HepG2 (cell line): ENCODE data around the gene CDV3. TPM values are rescaled to one million over a fixed set of nuclear protein-coding genes. Genes with fewer than 3 reads are reported as not detected.

Source experiments
- CBFB ChIP-seq: sonication (generic); formaldehyde crosslinking; IDR thresholded peaks from 2 replicates; pipeline ENCODE4 v1.4.0; 2020; ENCODE audit warnings: missing genetic modification reagents
- DNMT3B ChIP-seq: conservative IDR thresholded peaks from 2 replicates; pipeline ENCODE4 v1.6.1; 2016; ENCODE audit warnings: missing biosample characterization, control low read depth
- HHEX ChIP-seq: IDR thresholded peaks from 2 replicates; pipeline ENCODE4 v1.6.1; 2016; ENCODE audit warnings: control low read depth
- KDM4B ChIP-seq: sonication (generic); formaldehyde crosslinking; IDR thresholded peaks from 2 replicates; pipeline ENCODE4 v1.4.0; 2020; ENCODE audit warnings: missing genetic modification reagents
- MTERF4 ChIP-seq: sonication (generic); formaldehyde crosslinking; IDR thresholded peaks from 2 replicates; pipeline ENCODE4 v1.8.0; 2023; ENCODE audit warnings: mild to moderate bottlenecking, missing genetic modification reagents
- SMC3 ChIP-seq: IDR thresholded peaks from 2 replicates; pipeline ENCODE4 v1.6.1; 2011; ENCODE audit warnings: low read length, improper control_type of control experiment
- ZFP91 ChIP-seq: sonication (generic); formaldehyde crosslinking; IDR thresholded peaks from 2 replicates; pipeline ENCODE4 v1.9.0; 2022; ENCODE audit warnings: missing genetic modification reagents, mild to moderate bottlenecking, borderline replicate concordance
- ZFYVE20 ChIP-seq: sonication (generic); formaldehyde crosslinking; IDR thresholded peaks from 2 replicates; pipeline ENCODE4 v1.8.0; 2023; ENCODE audit warnings: low read depth, mild to moderate bottlenecking, moderate library complexity, missing genetic modification reagents, borderline replicate concordance
- ZNF224 ChIP-seq: sonication (generic); formaldehyde crosslinking; IDR thresholded peaks from 2 replicates; pipeline ENCODE4 v1.5.0; 2020; ENCODE audit warnings: mild to moderate bottlenecking, missing genetic modification reagents
- ZNF629 ChIP-seq: sonication (generic); formaldehyde crosslinking; conservative IDR thresholded peaks from 2 replicates; pipeline ENCODE4 v1.5.0; 2020; ENCODE audit warnings: missing genetic modification reagents
- ZNF781 ChIP-seq: sonication (generic); formaldehyde crosslinking; IDR thresholded peaks from 2 replicates; pipeline ENCODE4 v1.5.1; 2020; ENCODE audit warnings: borderline replicate concordance, mild to moderate bottlenecking, missing genetic modification reagents; ENCODE audit errors: not compliant biosample characterization
- ZZZ3 ChIP-seq: sonication (generic); formaldehyde crosslinking; IDR thresholded peaks from 2 replicates; pipeline ENCODE4 v1.4.0; 2020; ENCODE audit warnings: missing genetic modification reagents, mild to moderate bottlenecking, borderline replicate concordance
- polyA plus RNA-seq, 8 experiments: library from polyadenylated mRNA; depleted of rRNA in 3 of 8; stranded (reverse) in 7 of 8; unstranded in 1 of 8; fragments of >200 nt; fragmentation: Illumina TruSeq in 4 of 8; extraction: Trizol in 4 of 8; gene quantifications; 2 replicates each; pipeline versions ENCODE4 v1.2.1 to v1.2.3, GENCODE V29; 2011 to 2016; ENCODE audit warnings: low read depth in 4 of 8, missing spikeins in 1 of 8, mixed read lengths in 1 of 8; ENCODE audit not compliant: insufficient read depth in 1 of 8
- total RNA-seq, 5 experiments: library from RNA; depleted of rRNA; stranded (reverse); fragments of >200 nt; fragmentation: Illumina TruSeq; extraction: Trizol; gene quantifications; 2 replicates each; pipeline ENCODE4 v1.2.3, GENCODE V29; 2016; ENCODE audit warnings: low read depth in 1 of 5
- TF ChIP-seq, protein P1 (sequence below): sonication (generic); formaldehyde crosslinking; IDR thresholded peaks from 2 replicates; pipeline ENCODE4 v1.5.1; 2020; ENCODE audit warnings: mild to moderate bottlenecking, missing genetic modification reagents, borderline replicate concordance
- TF ChIP-seq, protein P2 (sequence below): sonication (generic); formaldehyde crosslinking; IDR thresholded peaks from 2 replicates; pipeline ENCODE4 v1.4.0; 2020; ENCODE audit warnings: missing genetic modification reagents
- TF ChIP-seq, protein P3 (sequence below): IDR thresholded peaks from 2 replicates; pipeline ENCODE4 v1.6.1; 2012; ENCODE audit warnings: low read depth, low read length, improper control_type of control experiment
- TF ChIP-seq, protein P4 (sequence below): sonication (generic); formaldehyde crosslinking; IDR thresholded peaks from 2 replicates; pipeline ENCODE4 v1.8.0; 2022; ENCODE audit warnings: missing genetic modification reagents, mild to moderate bottlenecking, borderline replicate concordance

Gene CDV3
- total and polyA plus RNA-seq, 2 of the 13 experiments (the other 11 are each of a cell fraction or from before 2014, with no cell fraction given), result 46.6 to 145 TPM

DNA sequence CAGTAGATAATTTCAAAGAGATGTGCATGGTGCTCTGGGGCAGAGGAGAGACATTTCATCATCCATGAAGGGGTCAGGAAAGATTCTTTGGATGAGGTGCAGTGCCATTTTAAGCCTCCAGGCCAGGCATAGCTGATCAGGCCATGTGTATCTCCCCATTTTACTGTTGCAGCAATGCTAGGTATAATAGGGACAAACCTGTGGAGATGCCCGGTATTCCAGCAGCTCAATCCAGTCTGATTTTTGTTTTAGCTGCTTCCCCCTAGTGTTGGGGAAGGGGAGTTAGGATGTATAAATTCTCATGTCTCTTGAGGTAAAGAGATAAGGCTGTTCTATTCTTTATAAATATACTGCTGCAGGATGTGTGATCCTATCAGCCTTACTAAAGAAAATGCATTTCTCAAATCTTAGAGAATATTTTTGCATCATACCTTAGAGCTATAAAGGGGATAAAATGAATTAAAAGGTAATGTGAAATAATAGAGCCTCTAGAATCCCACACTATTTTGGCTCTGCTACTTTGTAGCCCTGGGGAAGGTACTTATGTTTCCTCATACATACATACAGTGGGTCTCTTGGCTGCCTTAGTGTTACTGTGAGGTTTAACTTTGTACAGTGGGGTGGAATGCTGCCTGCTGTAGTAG lies 5.2 kb downstream of the CDV3 start (continued):
- TF ChIP-seq, protein P1, sequence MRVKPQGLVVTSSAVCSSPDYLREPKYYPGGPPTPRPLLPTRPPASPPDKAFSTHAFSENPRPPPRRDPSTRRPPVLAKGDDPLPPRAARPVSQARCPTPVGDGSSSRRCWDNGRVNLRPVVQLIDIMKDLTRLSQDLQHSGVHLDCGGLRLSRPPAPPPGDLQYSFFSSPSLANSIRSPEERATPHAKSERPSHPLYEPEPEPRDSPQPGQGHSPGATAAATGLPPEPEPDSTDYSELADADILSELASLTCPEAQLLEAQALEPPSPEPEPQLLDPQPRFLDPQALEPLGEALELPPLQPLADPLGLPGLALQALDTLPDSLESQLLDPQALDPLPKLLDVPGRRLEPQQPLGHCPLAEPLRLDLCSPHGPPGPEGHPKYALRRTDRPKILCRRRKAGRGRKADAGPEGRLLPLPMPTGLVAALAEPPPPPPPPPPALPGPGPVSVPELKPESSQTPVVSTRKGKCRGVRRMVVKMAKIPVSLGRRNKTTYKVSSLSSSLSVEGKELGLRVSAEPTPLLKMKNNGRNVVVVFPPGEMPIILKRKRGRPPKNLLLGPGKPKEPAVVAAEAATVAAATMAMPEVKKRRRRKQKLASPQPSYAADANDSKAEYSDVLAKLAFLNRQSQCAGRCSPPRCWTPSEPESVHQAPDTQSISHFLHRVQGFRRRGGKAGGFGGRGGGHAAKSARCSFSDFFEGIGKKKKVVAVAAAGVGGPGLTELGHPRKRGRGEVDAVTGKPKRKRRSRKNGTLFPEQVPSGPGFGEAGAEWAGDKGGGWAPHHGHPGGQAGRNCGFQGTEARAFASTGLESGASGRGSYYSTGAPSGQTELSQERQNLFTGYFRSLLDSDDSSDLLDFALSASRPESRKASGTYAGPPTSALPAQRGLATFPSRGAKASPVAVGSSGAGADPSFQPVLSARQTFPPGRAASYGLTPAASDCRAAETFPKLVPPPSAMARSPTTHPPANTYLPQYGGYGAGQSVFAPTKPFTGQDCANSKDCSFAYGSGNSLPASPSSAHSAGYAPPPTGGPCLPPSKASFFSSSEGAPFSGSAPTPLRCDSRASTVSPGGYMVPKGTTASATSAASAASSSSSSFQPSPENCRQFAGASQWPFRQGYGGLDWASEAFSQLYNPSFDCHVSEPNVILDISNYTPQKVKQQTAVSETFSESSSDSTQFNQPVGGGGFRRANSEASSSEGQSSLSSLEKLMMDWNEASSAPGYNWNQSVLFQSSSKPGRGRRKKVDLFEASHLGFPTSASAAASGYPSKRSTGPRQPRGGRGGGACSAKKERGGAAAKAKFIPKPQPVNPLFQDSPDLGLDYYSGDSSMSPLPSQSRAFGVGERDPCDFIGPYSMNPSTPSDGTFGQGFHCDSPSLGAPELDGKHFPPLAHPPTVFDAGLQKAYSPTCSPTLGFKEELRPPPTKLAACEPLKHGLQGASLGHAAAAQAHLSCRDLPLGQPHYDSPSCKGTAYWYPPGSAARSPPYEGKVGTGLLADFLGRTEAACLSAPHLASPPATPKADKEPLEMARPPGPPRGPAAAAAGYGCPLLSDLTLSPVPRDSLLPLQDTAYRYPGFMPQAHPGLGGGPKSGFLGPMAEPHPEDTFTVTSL, result no peak
- TF ChIP-seq, protein P2, sequence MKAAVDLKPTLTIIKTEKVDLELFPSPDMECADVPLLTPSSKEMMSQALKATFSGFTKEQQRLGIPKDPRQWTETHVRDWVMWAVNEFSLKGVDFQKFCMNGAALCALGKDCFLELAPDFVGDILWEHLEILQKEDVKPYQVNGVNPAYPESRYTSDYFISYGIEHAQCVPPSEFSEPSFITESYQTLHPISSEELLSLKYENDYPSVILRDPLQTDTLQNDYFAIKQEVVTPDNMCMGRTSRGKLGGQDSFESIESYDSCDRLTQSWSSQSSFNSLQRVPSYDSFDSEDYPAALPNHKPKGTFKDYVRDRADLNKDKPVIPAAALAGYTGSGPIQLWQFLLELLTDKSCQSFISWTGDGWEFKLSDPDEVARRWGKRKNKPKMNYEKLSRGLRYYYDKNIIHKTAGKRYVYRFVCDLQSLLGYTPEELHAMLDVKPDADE, result no peak
- no peak for TF ChIP-seq ZNF224 (CRISPR knock-in tag)
- peak; percentile 78 for TF ChIP-seq SMC3
- TF ChIP-seq ZFYVE20 (CRISPR knock-in tag), result no peak
- TF ChIP-seq DNMT3B, result no peak
- no peak for TF ChIP-seq ZFP91 (CRISPR knock-in tag)
- TF ChIP-seq MTERF4 (CRISPR knock-in tag), result no peak
- TF ChIP-seq ZNF629, result no peak; the same call in 1 of the 2 replicates
- TF ChIP-seq HHEX (CRISPR knock-in tag), result no peak
- TF ChIP-seq CBFB (CRISPR knock-in tag), result no peak
- no peak for TF ChIP-seq KDM4B (CRISPR knock-in tag)
- TF ChIP-seq, protein P3, sequence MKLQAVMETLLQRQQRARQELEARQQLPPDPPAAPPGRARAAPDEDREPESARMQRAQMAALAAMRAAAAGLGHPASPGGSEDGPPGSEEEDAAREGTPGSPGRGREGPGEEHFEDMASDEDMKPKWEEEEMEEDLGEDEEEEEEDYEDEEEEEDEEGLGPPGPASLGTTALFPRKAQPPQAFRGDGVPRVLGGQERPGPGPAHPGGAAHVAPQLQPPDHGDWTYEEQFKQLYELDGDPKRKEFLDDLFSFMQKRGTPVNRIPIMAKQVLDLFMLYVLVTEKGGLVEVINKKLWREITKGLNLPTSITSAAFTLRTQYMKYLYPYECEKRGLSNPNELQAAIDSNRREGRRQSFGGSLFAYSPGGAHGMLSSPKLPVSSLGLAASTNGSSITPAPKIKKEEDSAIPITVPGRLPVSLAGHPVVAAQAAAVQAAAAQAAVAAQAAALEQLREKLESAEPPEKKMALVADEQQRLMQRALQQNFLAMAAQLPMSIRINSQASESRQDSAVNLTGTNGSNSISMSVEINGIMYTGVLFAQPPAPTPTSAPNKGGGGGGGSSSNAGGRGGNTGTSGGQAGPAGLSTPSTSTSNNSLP, result peak; percentile 70
- no peak for TF ChIP-seq ZZZ3 (CRISPR knock-in tag)
- TF ChIP-seq ZNF781 (CRISPR knock-in tag), result no peak
- TF ChIP-seq, protein P4, sequence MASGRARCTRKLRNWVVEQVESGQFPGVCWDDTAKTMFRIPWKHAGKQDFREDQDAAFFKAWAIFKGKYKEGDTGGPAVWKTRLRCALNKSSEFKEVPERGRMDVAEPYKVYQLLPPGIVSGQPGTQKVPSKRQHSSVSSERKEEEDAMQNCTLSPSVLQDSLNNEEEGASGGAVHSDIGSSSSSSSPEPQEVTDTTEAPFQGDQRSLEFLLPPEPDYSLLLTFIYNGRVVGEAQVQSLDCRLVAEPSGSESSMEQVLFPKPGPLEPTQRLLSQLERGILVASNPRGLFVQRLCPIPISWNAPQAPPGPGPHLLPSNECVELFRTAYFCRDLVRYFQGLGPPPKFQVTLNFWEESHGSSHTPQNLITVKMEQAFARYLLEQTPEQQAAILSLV (CRISPR knock-in tag), result no peak
